Activated CD4-positive, alpha-beta T cell treated with anti-CD3 and anti-CD28 coated beads for 48 hours (primary cell): ENCODE measurements around the gene ABCG1.

Experiments
- DNase-seq: peaks from one replicate; pipeline ENCODE4 v3.0.0-alpha.2; 2020

The ABCG1 gene

DNA sequence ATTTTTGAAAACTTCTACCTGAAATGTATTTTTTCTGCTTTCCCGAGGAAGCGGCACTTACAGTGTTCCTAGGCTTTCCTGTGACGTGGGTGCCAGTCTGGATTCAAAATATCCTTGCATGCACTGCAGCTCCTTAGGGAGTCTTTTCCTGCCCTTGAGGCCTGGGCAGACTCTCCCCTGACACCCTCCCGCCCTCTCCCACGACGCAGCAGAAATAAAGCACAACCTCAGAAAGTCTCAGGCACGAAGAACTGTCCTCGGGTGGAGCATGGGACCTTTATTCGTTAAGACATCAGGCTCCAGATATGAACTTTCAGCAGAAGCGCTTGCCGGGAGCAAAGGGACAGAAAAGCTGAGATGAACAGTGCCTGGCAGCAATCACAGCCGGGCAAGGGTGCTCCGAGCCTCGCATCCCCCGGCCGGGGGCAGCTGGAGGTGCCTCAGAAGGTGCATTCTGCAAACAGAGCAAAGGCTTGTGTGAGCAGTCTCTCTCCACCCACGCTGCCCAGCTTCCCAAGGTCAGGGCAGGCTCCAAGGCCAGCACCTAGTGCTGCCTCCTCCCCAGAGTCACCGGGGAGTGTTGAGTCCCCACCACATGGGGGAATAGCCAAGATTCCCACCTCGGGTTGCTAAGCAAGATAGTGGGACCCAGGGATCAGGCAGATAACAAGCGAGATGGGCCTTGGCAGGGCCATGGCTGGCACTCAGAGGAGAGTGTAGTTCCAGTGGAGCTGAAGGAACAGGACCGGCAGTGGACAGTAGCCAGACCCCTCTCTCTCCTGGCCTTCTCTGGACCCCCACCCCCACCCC lies 93.1 kb downstream of the ABCG1 start:
- no peak for DNase-seq

DNA sequence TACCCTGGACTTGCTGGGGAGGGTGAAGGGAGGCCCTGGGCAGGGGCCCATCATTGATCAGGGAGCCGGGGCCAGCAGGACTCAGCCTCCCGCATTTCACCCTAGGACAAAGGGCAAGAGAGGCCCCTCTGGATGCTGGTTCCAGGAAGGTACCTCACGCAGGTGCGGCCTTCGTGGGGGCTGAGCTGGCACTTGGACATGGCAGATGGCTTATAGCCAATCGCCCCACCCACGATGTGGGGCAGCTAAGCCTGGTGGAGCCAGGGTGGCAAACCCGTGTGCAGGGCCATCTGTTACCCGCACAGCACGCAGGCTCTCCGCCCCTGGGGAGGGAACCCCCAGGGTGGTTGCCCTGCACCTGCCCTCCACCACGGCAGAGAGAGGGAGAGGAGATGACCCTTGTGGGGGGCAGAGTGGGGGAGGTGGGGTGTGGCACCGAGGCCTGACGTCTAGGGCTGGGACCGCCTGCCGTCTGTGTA lies 93.7 kb downstream of the ABCG1 start:
- DNase-seq: no peak

- no peak for DNase-seq
Observed at GRCh38 chr21:42313501-42313969, 94.6 kb downstream of the ABCG1 start.

DNA sequence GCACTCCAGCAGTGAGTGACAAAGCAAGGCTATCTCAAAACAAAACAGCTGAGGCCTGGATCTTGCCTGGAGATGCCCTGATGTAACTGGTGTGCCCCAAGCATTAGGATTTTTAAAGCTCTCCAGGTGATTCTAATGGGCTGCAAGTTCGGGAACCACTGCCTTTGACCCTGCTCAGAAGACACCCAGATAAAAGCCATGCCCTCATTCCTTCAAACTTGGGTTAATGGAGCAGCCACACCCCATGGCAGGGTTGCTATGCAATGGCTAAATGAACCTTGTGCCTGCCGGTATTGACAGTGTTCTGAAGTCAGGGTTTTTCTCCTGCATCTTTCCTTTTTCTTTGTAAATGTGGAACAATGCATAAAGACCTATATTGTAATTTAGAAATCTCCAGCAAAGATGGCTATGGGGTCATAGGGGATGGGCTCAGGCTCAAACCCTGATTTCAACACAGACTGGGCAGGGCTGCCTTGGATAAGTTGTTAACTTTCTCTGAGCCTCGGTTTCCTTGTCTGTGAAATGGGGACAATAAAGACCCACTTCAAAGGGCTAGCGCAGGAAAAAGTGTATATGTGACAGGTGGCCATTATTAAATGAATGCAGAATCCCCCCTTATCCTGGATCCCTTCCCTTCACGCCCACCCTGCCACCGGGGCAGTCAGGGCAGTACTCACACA lies 95.8 kb downstream of the ABCG1 start:
- DNase-seq: no peak

- DNase-seq: no peak
Observed at GRCh38 chr21:42315296-42315891, 96.5 kb downstream of the ABCG1 start, which contains the start of gene TFF3. TFF3 (minus strand) TSS chr21:42315409; CDS start chr21:42315374, 35 bp downstream.

GRCh38 chr21:42316891-42317290 lies 98.0 kb downstream of the ABCG1 start:
- no peak for DNase-seq

DNA sequence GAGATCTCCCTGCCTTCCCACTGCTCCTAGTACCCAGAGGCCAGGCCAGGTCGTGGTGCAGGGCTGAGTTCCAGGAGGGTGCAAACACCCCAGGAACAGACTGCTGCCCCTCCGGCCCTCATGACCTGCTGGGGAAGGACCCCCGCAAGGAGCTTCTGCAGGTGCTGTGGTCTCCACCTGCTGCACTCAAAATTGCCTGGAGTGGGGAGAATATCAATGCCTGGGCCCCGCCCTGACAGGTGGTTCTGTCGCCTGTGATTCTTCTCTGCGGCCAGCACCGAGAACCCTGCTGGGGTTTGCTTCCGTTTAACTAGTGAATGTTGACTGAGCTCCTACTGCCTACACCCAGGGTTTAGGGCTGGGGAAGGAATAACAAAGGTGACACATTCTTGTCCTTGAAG lies 98.4 kb downstream of the ABCG1 start:
- DNase-seq: no peak

- no peak for DNase-seq
Observed at GRCh38 chr21:42317826-42318746, 99.1 kb downstream of the ABCG1 start.

GRCh38 chr21:42319376-42319775 lies 100.4 kb downstream of the ABCG1 start:
- no peak for DNase-seq

DNA sequence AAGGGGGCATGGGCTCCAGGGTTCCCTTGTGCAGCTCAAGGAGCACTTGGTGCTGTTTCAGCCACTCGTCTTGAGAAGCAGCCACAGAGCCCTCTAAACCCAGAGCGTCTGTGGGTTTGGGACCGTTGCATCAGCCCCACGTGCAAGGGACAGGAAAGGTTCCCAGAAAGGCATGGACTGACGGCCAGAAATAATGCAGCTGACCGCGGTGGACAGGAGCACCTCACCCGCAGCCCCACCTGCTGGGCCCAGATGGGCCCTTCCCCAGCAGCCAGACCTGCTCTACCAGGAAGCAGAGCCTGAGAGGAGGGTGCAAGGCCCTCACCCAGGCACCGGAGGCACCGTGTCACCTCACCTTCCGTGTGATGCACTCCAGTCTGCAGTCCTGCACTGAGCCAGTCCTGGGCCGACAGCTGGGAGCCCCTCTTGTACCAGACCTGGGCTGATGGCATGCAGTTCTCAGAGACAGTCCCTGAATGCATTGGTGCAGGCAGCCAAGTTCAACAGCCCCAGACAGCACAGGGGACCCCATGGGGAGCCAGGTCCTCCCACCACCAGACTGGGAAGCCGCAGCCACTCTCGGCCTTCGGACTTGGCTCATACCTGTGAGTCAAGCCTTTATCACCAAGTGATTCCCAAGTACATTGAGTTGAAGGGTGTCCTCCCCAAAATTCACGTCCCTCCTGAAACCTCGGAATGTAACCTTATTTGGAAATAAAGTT lies 101.1 kb downstream of the ABCG1 start:
- no peak for DNase-seq

DNA sequence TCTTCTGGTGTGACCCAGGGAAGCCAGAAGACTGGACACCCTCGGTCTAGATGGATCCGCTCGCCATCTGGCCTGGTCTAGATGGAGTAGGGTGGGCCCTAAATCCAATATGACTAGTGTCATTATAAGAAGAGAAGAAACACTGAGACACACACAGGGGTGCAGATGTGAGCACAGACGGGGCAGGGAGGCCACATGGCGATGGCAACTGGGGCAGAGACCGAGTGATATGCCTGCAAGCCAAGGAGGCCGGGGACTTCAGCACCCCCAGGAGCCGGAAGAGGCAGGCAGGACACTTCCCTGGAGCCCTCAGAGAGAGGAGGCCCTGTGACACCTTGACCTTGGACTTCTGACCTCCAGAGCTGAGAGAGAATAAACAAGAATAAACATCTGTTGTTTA lies 101.9 kb downstream of the ABCG1 start:
- DNase-seq: no peak

- DNase-seq: no peak
Observed at GRCh38 chr21:42321231-42321630, 102.3 kb downstream of the ABCG1 start.

GRCh38 chr21:42321845-42322244 lies 102.9 kb downstream of the ABCG1 start:
- DNase-seq: no peak

DNA sequence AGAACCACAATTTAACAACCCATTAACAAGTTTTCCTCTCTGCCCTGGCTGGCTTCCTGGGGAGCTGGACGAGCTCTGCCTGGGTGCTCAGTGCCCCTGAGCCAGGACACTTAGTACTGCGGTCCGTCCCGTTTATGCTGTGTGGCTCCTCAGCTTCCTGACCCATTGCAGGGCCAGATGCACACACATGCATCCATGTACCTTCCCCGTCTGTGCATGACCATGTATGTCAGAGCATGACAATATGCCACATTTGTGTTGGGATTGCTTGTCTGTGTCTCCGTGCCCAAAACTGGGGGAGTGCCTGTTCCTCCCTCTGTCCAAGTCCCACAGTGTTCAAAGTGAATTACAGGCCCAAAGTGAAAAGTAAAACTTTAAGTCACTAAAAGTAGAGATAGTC lies 106.0 kb downstream of the ABCG1 start:
- no peak for DNase-seq

- DNase-seq: no peak
Observed at GRCh38 chr21:42330380-42331371, 111.7 kb downstream of the ABCG1 start.

- no peak for DNase-seq
Observed at GRCh38 chr21:42331660-42332059, 112.7 kb downstream of the ABCG1 start.

GRCh38 chr21:42332557-42333317 lies 113.8 kb downstream of the ABCG1 start:
- no peak for DNase-seq

GRCh38 chr21:42336054-42336453 lies 117.1 kb downstream of the ABCG1 start:
- DNase-seq: no peak

DNA sequence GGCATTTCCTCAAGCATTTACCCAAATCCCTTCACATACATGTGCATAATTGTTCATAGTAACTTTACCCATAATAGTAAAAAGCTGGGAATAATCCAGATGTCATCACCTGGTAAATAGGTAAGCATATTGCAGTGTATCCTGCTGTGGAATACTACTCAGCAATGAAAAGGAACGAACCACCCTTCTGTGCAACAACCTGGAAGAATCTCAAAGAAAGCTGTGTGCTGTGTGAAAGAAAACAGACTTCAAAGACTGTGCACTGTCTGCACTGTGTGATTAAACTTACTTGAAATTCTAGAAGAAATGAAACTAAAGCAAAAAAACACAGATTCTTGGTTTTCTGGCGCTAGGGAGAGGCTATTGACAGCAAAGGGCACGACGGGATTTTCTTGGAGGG lies 118.3 kb downstream of the ABCG1 start:
- no peak for DNase-seq
